Activated CD8-positive, alpha-beta memory T cell treated with anti-CD3 and anti-CD28 coated beads for 4 hours (primary cell): Measurements from ENCODE around the gene AMELY.
"Not testable (repeated sequence)": the region's sequence is repeated elsewhere in the genome, so short reads cannot be mapped to it uniquely, and the experiment has no call there.

ENCODE experiments used
- DNase-seq, 2 donors: peaks; one replicate each; pipeline ENCODE4 v3.0.0-alpha.2; 2020; ENCODE audit warnings: low read depth in 2 of 2

The AMELY gene, protein sequence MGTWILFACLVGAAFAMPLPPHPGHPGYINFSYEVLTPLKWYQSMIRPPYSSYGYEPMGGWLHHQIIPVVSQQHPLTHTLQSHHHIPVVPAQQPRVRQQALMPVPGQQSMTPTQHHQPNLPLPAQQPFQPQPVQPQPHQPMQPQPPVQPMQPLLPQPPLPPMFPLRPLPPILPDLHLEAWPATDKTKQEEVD

DNA sequence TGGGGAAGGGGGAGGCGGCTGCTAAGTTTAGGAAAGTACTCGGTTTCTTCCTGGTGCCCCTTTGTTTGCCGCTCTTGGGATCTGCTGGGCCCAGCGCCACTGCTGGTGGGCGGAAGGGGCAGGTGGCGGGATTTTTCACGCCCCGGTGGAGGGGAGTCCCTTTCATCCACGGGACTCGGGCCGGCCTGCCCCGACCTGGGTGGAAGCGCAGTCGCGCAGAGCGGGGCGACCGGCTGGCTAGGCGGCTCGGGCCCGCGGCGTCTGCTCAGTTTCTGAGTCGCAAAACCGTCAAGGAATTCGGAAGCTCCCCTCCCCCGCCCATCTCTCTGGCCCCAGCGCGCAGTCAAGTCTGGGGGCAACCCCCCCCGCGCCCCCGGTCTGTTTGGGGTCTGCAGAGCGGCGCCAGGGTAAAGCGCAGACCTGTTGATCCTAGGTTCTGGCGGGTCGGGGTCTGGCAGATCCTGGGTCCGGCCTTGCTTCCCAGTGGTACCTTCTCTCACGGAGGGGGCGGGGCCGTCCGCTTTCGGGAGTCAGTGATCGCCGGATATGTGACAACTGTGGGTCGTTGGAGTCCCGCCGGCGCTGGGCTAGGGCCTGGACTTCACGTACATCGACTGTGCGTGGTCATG lies at the start of gene AMELY:
AMELY (minus strand) TSS at position 500 of the 629 bp plus-strand sequence. CDS start 39,144 bp downstream, outside the sequence.
- DNase-seq = no peak

DNA sequence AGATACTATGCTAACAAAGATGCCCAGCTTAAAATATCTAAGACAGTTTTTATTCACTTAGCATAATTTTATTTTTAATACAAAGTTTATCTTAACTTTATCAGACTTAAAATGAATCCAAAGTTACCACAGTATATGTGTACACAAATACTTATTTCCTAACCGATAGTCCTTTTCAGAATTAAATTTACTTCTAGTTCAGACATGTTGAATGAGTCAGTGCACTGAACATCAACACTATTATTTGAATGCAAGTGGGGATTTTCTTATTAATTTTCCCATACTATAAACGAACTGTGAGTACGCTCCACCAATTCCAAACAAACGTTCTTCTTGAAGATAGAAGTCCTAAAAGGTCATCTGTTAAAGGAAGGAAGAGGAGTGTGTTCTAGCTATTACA lies 38.4 kb upstream of the AMELY start:
- DNase-seq = no peak

DNA sequence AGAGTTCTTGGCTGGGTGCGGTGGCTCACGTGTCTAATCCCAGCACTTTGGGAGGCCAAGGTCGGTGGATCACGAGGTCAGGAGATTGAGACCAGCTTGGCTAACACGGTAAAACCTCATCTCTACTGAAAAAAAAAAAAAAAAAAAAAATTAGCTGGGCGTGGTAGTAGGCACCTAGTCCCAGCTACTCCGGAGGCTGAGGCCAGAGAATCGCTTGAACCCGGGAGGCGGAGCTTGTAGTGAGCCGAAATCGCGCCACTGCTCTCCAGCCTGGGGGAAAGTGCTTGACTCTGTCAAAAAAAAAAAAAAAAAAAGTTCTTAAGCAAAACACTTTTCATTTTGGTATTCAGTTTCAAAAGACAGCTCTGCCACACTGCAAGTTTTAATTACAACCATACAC lies 36.8 kb upstream of the AMELY start:
- DNase-seq = no peak

DNA sequence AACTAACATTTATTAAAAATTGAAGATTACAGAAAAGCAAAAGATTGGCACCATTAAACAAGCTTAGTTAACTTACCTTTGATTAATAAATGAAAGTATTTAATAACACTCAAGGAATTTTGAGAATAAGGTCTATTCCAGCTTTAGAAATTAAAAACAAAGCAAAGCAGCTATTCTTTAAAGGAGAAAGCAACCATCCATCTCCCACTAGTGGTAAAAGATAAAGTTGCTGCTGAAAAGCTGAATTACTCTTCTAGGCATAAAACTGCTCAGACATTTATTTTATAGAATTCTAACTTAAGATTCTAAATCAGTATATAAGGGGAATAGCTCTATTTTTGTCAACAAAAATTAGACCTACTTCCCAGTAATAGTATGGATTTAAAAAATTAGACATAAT lies 36.1 kb upstream of the AMELY start:
- no peak for DNase-seq

DNA sequence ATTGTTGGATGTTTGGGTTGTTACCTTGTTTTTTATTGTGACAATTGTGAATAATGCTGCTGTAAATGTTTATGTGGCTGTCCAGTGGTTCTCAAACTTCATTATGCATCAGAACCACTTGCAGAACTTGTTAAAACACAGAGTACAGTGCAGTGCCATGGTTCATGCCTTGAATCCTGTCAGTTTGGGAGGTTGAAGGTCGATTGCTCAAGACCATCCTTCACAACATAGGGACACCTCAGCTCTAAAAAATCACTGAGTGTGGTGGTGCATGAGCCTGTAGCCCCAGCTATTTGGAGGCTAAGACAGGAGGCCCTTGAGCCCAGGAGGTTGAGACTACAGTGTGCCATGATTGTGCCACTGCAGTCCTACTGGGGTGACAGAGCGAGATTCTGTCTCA lies 23.9 kb upstream of the AMELY start:
- DNase-seq = no peak

DNA sequence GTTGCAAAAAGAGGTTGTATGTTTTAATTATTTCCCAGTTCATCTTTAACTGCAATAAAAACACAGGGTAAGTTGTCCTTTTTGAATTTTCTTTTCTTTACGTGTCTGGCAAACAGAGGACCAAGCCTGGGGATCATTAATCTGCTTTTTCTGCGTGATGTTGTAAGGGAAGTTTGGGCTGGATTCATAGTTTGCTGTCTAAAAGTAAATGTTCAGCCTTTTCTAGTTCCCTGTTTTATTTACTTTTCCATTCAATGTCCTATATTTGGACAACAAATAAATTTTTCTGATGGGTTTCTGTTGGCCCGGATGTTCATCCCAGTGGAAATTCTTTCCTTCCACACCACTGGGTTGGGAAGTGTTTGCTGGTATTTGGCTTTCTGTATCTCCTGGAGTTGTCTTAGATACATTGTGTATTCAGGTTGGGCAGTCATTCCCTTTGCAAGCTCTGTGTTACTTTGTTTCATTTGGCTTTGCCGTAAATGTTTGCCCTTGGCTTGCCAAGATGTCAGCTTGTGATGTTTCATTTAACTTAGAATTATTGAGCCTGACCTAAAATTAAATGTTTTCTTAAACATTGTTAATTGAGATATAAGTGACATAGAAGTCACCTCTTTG lies 20.3 kb upstream of the AMELY start:
- no peak for DNase-seq

DNA sequence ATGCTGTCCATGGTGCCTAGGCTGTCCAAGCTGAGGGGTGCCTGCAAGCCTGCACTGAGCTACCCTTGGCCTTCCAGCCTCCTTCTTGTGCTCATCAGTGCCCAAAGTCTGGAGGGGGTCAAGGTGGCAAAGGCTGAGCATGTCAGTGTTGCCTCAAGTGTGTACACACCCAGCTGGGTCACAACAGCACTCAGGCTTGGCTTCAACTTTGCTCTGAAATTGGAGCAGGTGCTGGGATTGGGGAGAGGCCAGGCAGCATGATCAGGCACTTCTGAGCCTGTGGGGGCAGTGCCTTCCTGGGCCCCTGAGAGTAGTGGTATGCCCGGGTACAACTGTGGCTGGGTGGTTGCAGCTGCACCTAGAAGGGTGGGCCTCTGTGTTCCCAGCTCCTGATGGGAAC lies 17.7 kb upstream of the AMELY start:
- DNase-seq = no peak

DNA sequence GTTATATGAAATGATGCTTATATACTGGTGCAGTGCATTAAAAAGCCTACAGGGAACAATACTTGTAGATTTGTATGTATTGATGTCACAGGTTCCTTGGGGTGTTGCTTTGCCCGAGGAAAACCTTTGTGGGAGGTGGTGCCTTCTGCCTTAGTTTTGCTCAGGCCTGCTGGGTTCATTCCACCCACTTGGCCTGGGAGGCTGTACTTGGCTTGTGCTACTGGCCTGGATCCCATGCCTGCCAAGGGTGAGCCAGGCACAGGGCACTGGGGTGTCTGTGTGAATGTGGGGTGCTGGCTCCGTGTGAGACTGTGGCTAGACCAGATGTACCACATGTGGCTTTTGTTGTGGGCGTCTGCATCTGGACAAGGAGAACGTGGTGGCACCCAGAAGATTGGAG lies 16.7 kb upstream of the AMELY start:
- no peak for DNase-seq

DNA sequence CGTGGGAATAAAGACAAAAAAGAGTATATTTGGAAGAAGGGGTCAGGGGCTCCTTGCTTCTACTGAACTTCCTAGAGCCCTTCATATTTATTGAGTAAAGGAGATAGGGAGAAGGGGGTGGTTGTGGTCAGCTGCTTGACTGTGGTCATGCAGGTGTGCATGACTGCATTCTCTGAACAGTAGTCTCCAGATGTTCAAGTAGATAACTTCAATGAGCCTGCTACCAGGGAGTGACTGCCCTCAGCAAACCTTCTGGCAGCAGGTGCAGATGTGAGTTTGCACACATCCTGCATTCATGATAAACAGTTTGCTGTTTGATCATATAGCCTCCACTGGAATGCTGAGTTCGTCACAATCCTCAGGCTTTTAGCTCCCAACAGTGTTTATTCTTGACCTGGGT lies 9.5 kb upstream of the AMELY start:
- DNase-seq = no peak

DNA sequence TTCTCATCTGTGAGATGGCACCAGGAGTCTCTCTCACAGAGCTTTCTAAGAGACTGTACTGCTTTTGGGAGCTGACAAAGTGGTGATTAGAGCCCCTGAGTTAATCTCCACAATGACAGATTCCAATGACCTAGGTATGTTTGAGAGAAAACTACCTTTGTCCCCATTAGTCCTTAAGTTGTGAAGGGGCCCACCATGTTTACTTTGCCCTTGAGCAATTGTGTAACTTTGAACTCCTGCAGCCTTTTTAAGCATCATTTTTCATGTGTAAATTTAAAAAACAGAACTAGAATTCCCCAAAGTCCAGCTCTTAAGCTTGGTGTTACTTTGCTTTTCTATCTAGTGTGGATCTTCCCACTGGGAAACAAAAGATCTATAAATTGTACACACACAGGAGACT lies 1.8 kb upstream of the AMELY start:
- DNase-seq = no peak

DNA sequence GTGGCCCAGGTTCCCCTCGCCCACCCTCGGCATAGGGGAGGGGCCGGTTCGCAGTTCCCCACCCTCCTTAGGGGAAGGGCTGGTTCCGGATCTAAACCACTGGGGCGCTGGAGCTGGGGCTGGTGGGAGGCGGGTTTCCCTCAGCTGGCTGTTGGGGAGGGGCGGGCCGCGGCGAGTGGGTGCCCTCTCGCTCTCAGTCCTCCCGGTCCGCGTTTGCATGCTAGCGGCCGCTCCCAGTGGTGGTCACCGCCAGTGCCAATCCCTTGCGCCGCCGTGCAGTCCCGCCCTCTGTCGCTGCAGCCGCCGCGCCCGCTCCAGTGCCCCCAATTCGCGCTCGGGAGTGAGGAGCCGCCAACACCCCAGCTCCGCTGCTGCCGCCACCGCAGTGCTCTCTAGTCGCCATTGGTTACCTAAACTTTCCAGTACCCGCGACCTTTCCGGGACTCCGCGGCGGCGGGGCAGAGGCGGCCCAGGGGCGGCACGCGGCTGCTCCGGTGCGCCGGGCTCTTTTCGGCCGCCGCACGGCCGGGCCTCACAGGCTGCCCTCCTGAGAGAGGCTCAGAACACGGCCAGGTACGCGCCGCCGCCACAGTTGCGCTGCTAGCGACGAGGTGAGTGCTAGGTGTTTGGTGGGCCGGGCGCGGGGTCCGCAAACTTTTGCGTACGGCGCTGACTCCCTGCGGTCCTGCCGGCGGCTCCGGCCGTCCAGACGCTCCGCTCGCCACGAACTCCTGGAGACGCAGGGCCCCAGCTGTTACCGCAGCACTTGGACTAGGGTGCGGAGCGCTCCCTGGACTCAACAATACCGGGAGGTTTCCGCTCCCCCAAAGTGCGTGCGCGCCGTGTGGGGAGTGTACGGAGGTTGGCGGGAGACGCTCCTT lies 940 bp downstream of the AMELY start, which contains the start of gene TBL1Y:
TBL1Y (plus strand) TSS at position 326 of the 881 bp plus-strand sequence. CDS start 114,388 bp downstream, outside the sequence.
- DNase-seq = no peak

DNA sequence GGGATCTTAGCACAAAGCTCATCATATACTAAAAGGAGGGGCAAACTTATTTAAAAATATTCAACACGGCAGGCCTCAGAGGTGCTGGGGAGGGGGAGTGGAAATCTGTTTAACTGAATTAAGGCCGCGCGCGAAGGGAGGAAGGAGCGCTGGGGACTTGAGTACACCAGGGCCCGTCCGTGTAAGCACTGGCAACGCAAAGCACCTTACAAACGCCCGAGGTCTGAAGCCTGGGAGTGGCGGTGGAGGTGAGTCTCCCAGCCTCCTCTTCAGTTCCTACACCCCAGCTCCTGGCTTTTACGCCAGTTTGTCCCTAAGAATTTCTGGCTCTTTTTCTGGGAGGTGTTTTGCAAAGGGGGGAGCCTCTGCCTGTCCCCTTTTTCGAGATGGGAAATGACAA lies 1.7 kb downstream of the AMELY start:
- DNase-seq = no peak

DNA sequence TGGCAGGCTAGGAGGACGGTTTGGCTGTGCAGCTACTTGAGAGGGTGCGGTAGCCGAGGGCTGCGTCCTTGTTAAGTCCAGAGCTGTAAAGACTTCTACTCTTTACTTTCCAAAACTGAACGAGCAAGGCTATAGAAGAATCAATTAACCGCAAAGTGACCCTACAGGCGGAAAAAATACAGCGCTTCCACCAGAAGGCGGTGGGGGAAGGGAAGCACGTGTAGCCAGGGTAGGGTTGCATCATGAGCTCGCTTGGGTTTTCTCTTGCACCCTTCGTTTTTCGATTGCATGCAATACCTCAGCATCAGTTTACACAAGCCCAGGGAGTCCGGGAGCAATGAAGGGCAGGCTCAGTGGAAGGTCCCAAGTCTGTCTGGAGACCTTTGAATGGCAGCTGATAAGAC lies 2.4 kb downstream of the AMELY start:
- no peak for DNase-seq

DNA sequence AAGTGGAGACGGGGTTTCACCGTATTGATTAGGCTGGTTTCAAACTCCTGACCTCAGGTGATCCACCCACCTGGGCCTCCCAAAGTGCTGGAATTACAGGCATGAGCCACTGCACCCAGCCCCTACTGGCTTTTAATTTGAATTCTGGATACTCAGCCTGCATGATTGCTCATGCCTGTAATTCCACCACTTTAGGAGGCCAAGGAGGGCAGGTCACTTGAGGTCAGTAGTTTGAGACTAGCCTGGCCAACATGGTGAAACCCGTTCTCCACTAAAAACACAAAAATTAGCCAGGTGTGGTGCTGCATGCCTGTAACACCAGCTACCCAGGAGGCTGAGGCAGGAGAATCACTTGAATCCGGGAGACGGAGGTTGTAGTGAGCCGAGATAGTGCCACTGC lies 3.5 kb downstream of the AMELY start:
- DNase-seq = not testable (repeated sequence)

DNA sequence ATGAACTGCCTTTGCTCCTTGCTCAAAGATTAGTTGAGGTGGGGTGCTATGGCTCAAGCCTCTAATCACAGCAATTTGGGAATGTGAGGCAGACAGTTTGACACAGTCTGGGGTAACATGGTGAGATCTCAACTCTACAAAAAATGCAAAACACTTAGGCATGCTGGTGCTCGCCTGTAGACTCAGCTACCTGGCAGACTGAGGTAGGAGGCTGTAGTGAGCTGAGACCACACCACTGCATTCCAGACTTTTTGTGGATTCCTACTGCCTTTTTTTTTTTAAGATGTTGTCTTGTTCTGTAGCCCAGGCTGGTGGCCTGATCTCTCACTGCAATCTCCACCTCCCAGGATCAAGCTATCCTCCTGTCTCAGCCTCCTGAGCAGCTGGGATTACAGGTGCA lies 4.0 kb downstream of the AMELY start:
- DNase-seq = no peak

DNA sequence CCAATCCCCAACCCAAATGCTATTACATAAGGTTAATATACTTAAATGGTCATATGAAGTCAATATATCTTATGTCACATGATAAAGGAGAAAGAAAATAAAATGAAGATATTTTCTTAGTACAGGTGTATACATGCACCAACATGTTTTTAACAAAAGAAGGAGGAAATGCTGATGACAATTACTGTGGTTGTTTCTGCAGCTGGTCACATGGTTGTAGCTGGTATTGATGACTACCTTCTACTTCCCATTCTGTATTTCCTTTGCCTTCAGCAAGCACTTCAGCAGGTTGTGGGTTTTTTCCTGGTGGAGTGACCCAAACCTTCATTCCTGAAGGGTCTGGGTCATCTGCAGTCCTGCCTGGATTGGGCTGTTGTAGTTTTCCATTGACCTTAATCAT lies 9.4 kb downstream of the AMELY start:
- not testable (repeated sequence) for DNase-seq

DNA sequence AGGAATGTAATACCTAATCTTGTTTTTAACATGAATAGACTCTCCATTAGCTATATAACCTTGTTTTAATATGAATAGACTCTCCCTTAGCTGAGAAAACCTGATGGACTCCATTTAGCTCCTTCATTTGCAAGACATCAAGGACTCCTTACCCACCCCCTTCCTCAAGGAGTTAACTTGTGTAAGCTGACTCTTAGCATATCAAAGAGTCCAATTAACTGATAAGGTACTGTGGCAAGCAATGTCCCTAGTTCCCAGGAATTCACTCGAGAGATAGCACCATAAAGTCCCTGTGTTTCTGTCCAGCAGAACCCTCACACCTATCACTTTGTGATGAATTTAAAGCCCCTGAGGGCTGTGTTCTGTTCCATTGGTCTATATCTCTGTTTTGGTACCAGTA lies 16.3 kb downstream of the AMELY start:
- DNase-seq = no peak

DNA sequence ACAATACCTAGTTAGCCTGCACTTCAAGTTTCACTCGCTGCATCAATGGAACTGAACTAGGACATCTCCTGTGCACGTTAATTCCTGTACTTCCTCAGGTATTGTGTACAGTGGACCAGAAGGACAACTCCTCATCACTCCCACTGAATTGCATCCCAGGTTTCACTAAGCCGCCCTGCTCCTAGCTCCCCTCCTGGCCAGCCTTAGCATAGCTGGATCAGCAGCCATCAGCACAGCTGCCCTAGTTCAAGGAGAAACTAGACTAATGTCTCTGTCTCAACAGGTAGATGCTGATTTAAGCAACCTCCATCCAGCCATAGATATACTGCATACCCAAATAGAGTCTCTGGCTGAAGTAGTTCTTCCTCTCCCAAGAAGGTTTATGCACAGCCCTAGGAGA lies 17.1 kb downstream of the AMELY start:
- DNase-seq = no peak

DNA sequence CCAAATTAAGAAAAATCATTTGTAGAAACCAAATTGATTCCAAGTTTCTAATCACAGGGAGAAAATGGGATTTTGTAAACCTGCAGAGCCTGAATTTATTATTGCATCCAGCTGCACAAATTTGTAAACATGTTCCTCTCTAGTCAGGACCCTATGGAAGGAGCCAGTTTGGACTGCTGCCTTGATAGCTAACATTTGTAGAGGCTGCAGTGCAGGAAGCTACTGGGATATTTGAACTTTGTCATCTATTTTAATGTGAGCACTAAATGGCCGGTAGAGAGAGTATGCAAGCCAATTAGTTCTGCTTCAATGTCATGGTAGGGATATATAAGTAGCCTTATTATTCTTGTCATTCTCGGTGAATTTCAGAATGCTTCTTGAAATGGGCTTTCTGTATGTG lies 62.2 kb downstream of the AMELY start:
- no peak for DNase-seq

DNA sequence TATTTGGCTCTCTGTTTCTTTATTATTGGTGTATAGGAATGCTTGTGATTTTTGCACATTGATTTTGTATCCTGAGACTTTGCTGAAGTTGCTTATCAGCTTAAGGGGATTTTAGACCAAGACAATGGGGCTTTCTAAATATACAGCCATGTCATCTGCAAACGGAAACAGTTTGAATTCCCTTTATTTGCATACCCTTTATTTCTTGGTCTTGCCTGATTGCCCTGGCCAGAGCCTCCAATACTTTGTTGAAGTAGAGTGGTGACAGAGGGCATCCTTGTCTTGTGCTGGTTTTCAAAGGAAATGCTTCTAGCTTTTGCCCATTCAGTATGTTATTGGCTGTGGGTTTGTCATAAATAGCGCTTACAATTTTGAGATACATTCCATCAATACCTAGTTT lies 68.9 kb downstream of the AMELY start:
- not testable (repeated sequence) for DNase-seq
